Vagina (tissue), 2 donors: Measurements from ENCODE around the gene GALNT2.

Experiments used
- POLR2A ChIP-seq, 2 donors: fragments of 450-650 bp; IDR thresholded peaks; one replicate each; pipeline ENCODE4 v1.6.1; 2017; ENCODE audit warnings: antibody characterized with exemption in 2 of 2, mild to moderate bottlenecking in 2 of 2, moderate library complexity in 2 of 2
- TF ChIP-seq, protein P1 (sequence below), 3 experiments: fragments of 450-650 bp in 2 of 3; fragments of 200-600 bp in 1 of 3; sonication (generic) in 1 of 3; IDR thresholded peaks; one replicate each; pipeline ENCODE4 v1.5.1; 2017 to 2019; ENCODE audit warnings: antibody characterized with exemption in 3 of 3, mild to moderate bottlenecking in 2 of 3, moderate library complexity in 2 of 3

- no peak for TF ChIP-seq POLR2A (IDR thresholded peaks at IDR 0.05)
- TF ChIP-seq, protein P1, sequence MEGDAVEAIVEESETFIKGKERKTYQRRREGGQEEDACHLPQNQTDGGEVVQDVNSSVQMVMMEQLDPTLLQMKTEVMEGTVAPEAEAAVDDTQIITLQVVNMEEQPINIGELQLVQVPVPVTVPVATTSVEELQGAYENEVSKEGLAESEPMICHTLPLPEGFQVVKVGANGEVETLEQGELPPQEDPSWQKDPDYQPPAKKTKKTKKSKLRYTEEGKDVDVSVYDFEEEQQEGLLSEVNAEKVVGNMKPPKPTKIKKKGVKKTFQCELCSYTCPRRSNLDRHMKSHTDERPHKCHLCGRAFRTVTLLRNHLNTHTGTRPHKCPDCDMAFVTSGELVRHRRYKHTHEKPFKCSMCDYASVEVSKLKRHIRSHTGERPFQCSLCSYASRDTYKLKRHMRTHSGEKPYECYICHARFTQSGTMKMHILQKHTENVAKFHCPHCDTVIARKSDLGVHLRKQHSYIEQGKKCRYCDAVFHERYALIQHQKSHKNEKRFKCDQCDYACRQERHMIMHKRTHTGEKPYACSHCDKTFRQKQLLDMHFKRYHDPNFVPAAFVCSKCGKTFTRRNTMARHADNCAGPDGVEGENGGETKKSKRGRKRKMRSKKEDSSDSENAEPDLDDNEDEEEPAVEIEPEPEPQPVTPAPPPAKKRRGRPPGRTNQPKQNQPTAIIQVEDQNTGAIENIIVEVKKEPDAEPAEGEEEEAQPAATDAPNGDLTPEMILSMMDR (IDR thresholded peaks at IDR 0.05): no peak
These were observed 1.0 kb downstream of the GALNT2 start for GRCh38 chr1:230067871-230068620.
